Fibroblast of skin of left quadriceps (primary cell): ENCODE results near the gene TCTN3.
"Not testable (repeated sequence)": the region's sequence is repeated elsewhere in the genome, so short reads cannot be mapped to it uniquely, and the experiment has no call there.

Experiments used
- DNase-seq, 2 experiments: peaks; one replicate each; pipeline ENCODE4 v3.0.0-alpha.2; 2013; ENCODE audit warnings: low read depth in 2 of 2

Gene TCTN3

DNA sequence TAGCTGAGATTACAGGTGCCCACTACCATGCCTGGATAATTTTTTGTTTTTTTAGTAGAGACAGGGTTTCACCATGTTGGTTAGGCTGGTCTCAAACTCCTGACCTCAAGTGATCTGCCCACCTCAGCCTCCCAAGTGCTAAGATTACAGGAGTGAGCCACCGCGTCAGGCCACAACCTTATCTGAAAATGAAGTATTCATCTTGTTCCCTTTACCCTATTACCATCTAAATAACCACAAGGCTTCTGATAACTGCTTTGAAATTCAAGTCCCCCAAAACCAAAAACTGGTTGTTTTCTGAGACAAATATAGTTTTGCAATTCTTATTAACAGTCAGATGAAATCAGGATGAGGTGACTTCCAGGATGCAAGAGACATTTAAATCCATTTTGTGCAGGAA is 2.4 kb downstream of the TCTN3 start:
- no peak for DNase-seq

DNA sequence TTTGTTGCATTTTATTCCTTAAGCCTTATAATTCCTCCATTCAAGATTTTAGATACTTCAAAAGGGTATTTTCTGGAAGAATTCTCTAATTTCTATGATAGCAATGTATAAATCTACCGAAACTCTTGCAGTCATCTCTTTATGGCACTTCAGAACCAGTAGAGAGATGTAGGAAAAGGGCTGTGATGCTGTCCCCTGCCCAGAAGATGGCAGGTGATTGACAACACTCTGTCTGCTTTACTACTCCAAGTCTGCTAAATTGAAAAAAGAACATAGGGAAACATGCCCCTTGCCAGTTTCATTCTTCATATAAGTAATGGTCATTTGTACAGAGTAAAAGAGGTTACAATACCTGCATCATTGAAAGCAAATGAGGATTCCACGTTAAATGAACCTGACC is 5.1 kb downstream of the TCTN3 start:
- no peak for DNase-seq

DNA sequence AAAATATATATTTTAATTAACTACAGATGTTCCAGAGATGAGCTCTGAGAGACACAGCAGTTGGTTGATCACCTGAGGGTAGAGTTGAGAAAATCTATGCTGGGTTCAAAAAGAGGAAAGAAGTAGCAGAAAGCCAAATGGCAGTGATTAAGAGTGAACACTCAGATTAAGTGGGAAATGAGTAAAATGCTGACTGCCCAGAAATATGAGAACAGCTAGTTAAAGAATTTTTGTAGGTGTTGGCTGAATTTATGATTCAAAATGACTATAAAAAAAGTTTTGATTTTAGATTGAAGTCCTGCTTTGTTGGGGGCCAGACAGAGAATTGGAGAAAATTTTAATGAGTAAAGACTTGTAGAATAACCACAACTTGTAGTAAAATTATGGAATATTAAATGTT is 9.8 kb downstream of the TCTN3 start:
- no peak for DNase-seq

DNA sequence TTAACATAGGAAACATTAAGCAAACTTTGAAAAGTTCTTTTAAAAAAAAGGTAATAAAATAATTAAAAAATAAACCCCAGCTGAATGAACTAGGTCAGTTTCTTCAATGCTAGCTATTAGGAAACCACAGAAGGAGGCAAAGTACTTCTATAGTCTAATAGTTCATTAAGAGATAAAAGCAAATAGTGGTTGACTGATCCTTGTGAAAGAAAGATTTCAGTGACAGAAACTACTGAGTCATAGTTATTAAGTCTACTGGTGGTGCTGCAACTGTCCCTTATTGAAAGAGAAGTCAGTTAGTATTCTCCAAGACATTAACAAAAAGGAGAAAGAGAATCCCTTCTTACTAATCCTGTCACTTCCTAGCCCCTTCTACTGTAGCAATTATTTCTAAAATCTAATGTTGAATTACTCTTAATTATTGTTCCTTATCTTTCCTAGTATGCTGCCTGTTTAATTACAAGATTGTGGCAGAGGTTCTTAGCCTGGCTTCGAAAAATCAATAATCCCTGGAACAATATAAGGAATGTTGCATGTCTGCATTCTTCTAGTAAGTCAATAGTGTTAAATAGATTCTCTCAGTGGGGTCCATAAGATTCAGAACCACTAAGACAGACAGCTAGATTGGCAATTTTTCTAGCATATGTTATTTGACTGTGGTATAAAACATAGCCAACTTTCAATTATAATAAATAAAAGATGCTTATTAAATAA is 18.2 kb downstream of the TCTN3 start:
- no peak for DNase-seq

DNA sequence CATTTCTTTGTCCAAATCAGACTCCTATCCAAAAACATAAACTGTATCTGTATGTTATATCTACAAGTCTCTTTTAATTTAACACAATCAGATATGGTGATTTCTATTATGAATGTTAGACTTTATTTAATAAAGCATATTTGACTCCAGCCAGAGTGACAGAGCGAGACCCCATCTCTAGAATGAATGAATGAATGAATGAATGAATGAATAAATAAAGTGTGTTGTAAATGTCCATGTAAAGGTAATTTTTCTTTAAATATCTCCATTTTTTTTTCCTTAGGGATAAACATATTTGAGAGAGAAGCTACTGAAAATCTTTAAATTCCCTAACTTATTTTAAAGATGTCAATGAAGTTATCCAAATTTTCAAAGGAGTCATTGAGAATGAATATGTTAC is 19.1 kb downstream of the TCTN3 start:
- DNase-seq = no peak

DNA sequence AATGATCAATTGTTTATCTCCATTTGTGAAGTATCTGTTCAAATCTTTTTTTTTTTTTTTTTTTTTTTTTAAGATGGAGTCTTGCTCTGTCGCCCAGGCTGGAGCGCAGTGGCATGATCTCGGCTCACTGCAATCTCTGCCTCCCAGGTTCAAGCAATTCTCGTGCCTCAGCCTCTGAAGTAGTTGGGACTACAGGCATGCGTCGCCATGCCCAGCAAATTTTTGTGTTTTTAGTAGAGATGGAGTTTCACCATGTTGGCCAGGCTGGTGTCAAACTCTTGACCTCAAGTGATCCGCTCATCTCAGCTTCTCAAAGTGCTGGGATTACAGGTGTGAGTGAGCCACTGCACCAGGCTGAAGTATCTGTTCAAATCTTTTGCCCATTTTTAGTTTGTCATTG is 21.1 kb downstream of the TCTN3 start:
- not testable (repeated sequence) for DNase-seq

DNA sequence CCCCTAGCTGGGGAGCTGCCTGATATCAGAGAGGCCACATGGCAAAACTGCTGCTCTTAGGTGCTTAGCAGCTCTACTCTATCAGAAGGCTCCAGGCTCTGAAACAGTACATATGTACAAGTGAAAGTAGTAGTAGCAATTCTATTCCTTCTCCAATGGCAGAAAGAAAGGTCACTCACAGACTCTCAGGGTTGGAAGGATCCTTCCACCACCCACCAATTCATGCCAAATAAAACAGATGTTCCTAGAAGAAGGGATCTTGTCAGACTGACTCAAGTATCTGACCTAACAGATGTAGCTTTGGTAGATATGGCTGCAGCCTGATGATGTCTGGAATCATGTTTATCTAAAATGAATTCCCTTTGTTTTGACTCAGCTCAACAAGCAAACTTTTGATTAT is 29.2 kb downstream of the TCTN3 start:
- DNase-seq = no peak

DNA sequence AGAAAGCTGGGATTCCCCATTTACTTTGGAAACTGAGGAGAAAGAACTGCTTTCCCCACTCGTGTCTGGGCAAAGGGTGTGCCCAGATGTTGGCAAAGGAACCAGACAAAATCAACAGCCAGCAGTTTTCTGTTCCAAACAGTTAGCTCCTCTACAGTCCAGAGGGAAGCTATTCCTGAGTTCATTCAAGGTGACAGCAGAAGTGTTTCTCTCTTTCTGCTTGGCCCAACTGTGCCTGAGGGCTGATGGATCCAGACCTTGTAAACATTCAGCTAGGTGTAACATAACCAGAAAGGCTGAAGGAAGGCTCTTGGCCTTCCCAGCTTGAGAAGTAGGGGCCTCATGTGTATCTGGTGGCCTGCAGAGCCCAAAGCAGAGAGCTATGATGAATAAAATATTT is 30.2 kb downstream of the TCTN3 start:
- no peak for DNase-seq

DNA sequence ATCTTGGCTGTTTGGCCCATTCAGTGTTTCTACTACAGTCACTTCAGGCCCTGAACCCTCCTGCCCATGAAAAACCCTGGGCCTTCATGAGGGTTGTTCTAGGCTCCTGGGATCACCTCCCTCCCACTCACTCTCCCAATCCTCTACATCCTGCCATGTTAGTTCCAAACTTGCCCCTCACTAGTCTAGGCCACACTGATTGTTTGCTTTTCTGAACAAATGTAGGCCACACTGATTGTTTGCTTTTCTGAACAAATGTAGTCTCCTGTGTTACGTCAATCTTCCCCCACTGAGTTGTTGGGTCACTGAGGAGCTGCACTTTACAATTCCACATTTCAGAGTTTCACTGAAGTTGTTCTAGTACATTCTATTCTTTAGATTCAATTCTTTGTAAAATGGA is 31.9 kb downstream of the TCTN3 start:
- no peak for DNase-seq

DNA sequence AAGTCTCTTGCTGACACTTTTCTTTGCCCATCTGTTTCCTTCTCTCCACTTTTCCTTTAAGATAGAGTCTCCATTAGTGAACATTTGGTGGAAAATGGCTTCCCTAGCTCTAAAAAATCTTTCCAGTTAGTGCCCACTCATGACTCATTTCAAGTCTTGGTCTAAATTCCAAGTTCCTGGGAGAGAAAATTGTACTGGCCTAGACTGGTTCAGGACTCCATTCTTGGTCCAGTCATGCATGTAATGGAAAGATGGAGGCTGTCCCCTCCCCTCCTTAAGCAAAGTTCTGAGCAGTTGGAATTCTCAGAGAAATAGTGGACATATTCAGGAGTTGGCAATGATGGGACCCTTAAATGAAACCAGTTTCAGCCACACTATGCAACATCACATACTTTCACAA is 33.4 kb downstream of the TCTN3 start:
- DNase-seq = no peak

DNA sequence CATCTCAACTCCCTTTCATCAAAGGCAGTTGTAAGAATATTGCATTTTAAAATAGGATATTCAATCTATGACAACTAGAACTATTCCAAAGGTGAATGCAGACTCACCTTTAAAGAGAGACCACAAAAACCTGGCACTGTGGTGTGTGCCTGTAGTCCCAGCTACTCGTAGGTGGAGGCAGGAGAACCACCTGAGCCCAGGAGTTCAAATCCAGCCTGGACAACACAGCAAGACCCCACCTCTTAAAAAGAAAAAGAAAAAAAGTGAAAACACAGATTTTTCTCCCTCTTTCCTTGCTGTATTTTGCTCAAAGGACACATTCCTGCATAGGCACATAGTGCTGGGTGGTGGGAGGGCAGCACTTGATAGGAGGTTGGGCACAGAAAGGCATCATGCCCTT is 36.5 kb downstream of the TCTN3 start:
- no peak for DNase-seq

DNA sequence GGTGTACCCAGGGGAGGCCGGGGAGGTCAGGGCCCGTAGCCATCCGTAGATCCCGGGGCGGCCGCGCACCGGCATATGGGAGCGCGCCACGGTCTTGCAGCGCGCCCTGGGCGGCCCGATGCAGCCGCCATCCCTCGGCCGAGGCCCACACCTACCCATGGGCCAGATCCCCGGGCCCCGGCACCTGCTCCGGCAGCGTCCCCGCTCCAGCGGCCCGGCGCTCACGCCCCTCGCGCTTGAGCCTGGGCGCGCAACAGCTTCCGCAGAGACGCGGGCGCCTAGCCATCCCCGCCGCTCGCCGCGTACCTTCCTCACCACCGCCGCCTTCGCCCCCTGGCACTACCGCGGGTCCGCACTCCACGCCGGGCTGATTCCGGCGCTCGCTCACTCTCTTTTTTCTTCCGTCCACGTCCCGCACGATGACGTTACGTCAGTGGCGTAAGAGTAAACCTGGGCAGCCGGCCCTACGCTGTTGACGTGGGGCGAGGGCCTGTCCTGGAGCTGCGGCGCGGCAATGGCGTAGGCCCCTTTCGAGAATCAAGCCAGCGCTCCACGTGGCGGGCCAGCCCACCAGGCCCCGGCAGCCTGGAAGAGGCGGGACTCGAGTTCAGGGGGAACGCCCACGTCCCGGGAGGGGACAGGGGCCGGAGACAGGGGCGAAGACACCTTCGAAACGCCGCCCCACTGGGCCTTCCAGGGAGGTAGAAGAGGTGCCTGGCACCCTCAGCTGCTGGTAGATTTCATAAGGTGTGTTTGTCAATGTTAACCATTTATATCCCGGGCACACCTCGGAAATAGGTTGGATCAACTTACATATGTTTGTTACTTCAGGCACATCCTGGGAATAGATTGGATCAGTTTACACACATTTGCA is 37.2 kb downstream of the TCTN3 start, which contains the start of gene ALDH18A1:
TSS of gene ALDH18A1 (minus strand) at position 421 of the 874 bp plus-strand sequence. CDS start 3,334 bp downstream, outside the sequence.
- peak; percentile 82 to 83 for DNase-seq

DNA sequence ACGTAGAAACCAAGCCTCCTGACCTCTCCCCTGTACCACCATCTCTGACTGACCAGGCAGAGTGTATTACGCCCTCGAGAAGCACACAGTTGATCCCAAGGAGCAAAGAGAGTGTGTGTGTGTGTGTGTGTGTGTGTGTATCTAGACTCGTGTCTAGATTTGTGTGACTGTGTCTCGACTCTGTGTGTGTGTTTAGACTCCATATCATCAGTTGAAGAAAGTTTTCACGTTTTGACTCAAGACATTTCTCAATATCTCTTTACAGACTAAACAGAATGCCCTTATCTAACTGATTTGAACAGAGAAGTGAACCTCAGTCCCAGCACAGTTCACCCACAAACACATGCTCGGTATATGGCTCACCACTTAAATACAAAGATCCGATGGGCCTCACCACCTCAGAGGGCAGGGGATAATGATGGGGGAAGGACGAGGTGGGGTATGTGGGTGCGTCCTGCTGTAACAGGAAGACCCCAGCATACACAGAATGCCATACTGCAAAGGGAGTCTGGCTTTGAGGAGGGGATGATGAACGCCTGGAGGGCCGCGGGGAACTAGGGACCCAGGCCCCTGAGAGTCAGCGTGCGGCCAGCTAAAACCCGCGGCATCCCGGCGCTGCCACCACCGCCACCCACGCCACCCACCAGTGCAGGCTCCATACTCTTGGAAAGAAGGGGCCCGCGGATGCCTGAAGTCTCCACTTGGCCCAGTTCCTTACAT is 38.0 kb downstream of the TCTN3 start:
- DNase-seq = no peak

DNA sequence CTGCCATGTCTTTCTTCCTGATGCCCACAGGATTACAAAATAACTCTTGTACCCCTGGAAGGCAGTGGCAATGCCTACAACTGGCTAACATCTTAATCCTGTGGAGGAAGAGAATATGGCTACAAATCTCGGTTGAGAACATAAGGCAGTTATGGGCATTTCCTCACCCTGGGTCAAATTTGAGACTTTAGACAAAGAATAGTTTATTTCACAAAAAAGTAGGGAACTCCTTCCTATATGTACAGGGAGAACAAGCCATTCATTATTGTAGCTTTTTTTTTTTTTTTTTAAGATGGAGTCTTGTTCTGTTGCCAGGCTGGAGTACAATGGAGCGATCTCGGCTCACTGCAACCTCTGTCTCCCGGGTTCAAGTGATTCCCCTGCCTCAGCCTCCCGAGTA is 39.8 kb downstream of the TCTN3 start:
- DNase-seq = no peak

DNA sequence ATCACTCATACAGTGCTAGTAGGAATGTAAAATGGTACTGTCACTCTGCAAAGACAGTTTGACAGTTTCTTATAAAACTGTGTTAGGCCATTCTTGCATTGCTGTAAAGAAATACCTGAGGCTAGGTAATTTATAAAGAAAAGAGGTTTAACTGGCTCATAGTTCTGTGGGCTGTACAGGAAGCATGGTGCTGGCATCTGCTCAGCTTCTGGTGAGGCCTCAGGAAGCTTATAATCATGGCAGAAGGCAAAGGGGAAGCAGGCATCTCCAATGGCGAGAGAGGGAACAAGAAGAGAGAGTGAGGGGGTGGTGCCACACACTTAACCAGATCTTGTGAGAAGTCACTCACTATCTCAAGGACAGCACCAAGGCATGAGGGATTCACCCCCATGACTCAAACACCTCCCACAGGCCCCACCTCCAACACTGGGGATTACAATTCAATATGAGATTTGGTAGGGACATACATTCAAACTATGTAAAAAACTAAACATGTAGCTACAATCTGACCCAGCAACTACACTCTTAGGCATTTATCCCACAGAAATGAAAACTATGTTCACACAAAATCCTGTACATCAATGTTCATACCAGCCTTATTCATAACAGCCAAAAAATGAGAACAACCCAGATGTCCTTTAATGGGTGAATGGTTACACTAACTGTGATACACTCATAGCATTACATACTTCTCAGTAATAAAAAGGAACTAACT is 42.2 kb downstream of the TCTN3 start:
- no peak for DNase-seq

DNA sequence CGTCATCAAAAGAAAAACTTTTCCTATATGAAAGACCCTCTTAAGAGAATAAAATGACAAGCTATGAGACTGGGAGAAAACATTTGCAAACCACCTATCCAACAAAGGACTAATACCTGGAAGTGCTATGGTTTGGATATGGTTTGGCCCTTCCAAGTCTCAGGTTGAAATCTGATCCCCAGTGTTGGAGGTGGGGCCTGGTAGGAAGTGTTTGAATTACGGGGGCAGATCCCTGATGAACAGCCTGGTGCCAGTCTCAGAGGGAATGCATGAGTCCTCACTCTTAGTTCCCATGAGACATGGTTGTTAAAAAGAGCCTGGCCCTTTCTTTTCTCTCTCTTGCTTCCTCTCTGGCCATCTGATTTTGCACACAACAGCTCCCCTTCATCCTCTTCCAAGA is 43.5 kb downstream of the TCTN3 start:
- no peak for DNase-seq

DNA sequence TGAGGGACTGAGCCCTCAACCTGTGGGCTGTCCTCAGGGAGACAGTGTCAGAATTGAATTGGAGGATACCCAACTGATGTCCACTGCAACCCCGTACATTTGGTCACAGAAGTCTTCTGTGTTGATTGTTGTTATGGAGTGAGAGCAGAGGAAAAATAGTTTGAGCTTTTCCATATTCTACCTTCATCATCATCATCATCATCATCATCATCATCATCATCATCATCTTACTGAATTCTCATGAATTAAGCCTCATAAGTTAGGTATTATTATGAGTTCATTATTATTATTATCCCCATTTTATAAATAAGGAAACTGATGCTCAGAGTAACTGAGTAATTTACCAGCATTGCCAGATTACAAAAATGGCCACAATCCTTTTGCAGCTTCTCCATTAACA is 45.6 kb downstream of the TCTN3 start:
- DNase-seq = no peak

DNA sequence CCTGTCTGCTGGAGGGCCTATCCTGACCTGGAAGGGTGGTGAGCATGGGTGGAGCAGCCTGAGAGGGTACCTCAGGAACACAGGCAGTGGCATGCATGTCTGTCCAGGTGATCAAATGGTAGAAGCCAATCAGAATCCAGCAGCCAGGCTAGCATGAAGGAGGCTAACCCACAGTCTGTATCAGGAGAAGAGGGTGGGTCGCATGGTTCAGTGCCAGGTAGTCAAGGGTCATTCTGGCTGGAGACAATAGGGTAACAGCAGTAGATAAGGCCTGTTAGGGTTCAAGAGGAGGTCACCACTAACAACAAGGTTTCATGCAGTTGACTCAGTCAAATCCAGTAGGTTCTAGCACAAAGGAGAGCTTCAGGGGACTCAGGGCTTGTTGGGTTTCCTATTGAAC is 47.6 kb downstream of the TCTN3 start:
- DNase-seq = no peak

DNA sequence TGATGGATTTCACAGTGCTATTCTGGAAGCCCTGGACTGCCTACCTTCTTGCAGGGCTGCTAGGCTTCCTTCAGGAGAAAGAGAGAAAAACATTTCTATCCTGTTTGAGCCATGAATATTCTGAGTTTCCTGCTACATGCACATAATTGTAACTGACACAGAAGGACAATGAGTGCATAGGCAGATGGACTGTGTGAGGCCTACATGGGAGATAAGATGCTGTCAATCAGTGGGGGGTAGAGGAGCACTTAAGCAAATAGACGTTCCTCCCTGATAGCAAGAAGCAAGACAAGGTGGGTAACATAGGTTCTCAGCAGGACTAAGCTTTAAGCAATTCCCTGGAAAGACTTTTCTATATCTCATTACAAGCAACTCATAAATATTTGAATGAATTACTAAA is 48.8 kb downstream of the TCTN3 start:
- DNase-seq = no peak

DNA sequence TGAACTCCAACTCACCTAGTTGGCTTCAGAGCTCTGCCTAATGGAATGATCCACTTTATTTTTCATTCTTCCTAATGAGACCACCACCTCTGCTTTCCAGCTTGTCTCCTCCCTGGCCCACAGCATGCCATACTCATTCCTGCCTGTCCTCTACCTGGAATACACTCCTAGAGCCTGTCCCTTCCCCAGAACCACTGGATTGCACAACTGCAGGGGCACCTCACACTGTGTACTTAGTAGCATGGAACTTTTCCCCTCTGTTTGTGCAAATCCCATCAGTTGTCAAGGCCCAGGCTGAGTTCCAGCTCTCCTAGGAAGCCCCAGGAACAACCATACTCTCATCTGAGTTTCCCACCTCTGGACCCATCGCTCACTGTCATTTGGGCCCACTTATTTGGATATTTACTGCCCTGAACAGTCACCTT is 52.8 kb downstream of the TCTN3 start:
- no peak for DNase-seq

DNA sequence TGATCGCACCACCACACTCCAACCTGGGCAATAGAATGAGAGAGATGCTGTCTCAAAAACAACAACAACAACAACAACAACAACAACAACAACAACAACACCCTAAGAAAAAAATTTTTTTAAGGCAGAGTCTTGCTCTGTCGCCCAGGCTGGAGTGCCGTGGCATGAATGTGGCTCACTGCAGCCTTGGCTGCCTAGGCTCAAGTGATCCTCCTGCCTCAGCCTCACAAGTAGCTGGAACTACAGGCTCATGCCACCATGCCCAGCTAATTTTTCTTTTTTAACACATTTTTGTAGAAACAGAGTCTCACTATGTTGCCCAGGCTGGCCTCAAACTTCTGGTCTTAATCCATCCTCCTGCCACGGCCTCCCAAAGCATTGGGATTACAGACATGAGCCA is 55.8 kb downstream of the TCTN3 start:
- no peak for DNase-seq

DNA sequence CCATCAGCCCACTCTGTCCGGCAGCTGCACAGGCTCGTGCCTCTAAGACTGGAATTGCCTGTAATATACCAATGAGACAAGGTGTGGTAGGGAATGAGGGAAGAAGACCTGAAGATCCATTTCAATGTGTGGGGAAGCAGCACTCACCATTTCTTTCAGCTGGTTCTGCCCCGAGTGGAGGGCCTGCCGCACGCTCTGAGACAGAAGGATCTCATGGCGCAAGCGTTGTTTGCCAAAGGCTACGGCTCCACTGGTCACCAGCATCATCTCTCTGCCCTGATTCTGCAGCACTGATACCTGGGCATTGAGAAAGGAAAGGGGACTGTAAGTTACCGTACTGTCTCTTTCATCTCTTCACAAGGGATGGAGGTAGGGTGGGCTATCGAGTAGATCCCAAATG is 56.6 kb downstream of the TCTN3 start:
- no peak for DNase-seq
